Mesendoderm (in vitro differentiated cells): Measurements from ENCODE around the gene CST6.

Experiments
- DNase-seq: peaks from one replicate; pipeline ENCODE4 v3.0.0; 2013
- H2AK5ac ChIP-seq: 2 replicates; pipeline ENCODE4 v1.6.1; 2013; ENCODE audit warnings: low read length, inconsistent platforms
- H2BK120ac ChIP-seq: 2 replicates; pipeline ENCODE4 v1.6.1; 2013; ENCODE audit warnings: low read depth, mild to moderate bottlenecking, low read length, moderate library complexity, mixed read lengths
- H2BK15ac ChIP-seq: replicated peaks from 2 replicates; pipeline ENCODE4 v1.6.1; 2013; ENCODE audit warnings: low read depth, mild to moderate bottlenecking, moderate library complexity
- H2BK5ac ChIP-seq: 2 replicates; pipeline ENCODE4 v1.6.1; 2013; ENCODE audit warnings: low read length, inconsistent platforms
- H3K18ac ChIP-seq: 2 replicates; pipeline ENCODE4 v1.6.1; 2013; ENCODE audit warnings: mild to moderate bottlenecking, low read length, mixed read lengths
- H3K23ac ChIP-seq: one replicate; pipeline ENCODE4 v1.6.1; 2013; ENCODE audit warnings: low read length
- H3K27ac ChIP-seq: 2 replicates; pipeline ENCODE4 v1.5.1; 2013; ENCODE audit warnings: low read depth, mild to moderate bottlenecking, inconsistent platforms, low read length, moderate library complexity
- H3K27me3 ChIP-seq: 2 replicates; pipeline ENCODE4 v1.6.1; 2013; ENCODE audit warnings: low read length, control low read depth, mild to moderate bottlenecking, inconsistent platforms; ENCODE audit not compliant: insufficient read depth, poor library complexity
- H3K36me3 ChIP-seq: 2 replicates; pipeline ENCODE4 v1.6.1; 2013; ENCODE audit warnings: low read length, inconsistent platforms; ENCODE audit not compliant: control insufficient read depth, insufficient read depth
- H3K4ac ChIP-seq: one replicate; pipeline ENCODE4 v1.6.1; 2013; ENCODE audit warnings: low read depth, mild to moderate bottlenecking, low read length, moderate library complexity
- H3K4me1 ChIP-seq: 2 replicates; pipeline ENCODE4 v1.6.1; 2013; ENCODE audit warnings: low read depth, low read length, inconsistent platforms; ENCODE audit not compliant: control insufficient read depth
- H3K4me2 ChIP-seq: 2 replicates; pipeline ENCODE4 v1.6.1; 2013; ENCODE audit warnings: low read length
- H3K4me3 ChIP-seq: 2 replicates; pipeline ENCODE4 v1.5.1; 2013; ENCODE audit warnings: mild to moderate bottlenecking, low read length
- H3K56ac ChIP-seq: one replicate; pipeline ENCODE4 v1.6.1; 2013; ENCODE audit warnings: low read length
- H3K79me1 ChIP-seq: 2 replicates; pipeline ENCODE4 v1.6.1; 2013; ENCODE audit warnings: low read length, inconsistent platforms
- H3K79me2 ChIP-seq: 2 replicates; pipeline ENCODE4 v1.6.1; 2013; ENCODE audit warnings: mild to moderate bottlenecking, low read length; ENCODE audit not compliant: control insufficient read depth, insufficient read depth
- H3K9ac ChIP-seq: 2 replicates; pipeline ENCODE4 v1.6.1; 2013; ENCODE audit warnings: low read length, inconsistent platforms
- H4K5ac ChIP-seq: one replicate; pipeline ENCODE4 v1.6.1; 2013; ENCODE audit warnings: low read length
- H4K8ac ChIP-seq: one replicate; pipeline ENCODE4 v1.6.1; 2013; ENCODE audit warnings: low read depth, mild to moderate bottlenecking, control low read depth, low read length, moderate library complexity
- WGBS: extraction: QIAGEN DNeasy Blood & Tissue Kit; methylation state at CpG from one replicate; pipeline ENCODE4 v1.1.7; 2013; ENCODE audit warnings: low lambda C conversion rate, missing lambda C conversion rate; ENCODE audit not compliant: insufficient coverage; ENCODE audit errors: extremely low coverage; 5-methylcytosine and 5-hydroxymethylcytosine counted together

CST6 gene

DNA sequence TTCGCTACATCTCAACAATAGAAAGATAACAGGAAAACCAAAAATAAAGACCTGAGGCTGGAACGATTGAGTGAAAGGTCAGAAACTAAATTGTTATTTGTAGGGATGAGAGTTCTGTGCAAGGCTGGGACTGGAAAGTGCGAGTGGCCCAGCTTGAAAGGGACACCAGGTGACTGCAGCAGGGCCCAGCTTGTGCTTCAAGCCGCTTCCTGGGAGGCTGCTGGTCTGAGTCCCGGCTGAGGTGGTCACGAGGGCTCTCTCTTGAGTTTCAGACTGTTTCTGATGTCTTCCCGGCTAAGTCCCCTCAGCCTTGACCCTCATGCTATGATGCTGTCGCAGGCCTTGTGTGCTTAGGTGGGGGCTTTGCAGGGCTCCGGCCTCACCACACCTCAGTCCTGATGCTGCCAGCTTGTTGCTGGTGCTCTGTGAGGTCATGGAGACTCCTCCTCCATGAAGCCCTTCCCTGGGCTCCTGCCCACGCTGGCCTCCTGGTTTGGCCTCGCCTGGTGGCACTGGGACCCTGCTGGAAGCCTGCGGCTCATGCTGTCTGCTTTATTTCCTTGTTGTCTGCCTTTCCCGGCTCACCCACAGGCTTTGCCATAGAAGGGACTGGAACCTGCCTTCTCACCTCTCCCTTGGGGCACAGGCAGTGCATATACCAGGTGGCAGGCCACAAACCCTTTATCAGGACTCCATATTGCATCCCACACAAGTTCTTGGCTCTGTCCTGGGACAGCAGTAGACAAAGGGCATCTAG, 5.5 kb upstream of the CST6 start:
- peaks cover 13% of the 10 kb centered on the region for H3K79me2 ChIP-seq
- H3K4me1 ChIP-seq: peaks cover 15% of the 10 kb centered on the region
- no peak overlapping the region for H3K23ac ChIP-seq
- no peak overlapping the region for H3K9ac ChIP-seq
- no peak overlapping the region for H3K4ac ChIP-seq
- H3K18ac ChIP-seq: peak overlapping the region; percentile 3
- no peak for DNase-seq
- H2BK15ac ChIP-seq: no peak overlapping the region
- H3K27ac ChIP-seq: peak overlapping the region; percentile 86
- no peak overlapping the region for H4K5ac ChIP-seq
- H4K8ac ChIP-seq: no peak overlapping the region
- peak overlapping the region; percentile 48 for H2BK5ac ChIP-seq
- peaks cover 3% of the 10 kb centered on the region for H3K36me3 ChIP-seq
- H2BK120ac ChIP-seq: no peak overlapping the region
- H2AK5ac ChIP-seq: peak overlapping the region; percentile 22
- no peak overlapping the region for H3K4me3 ChIP-seq
- H3K79me1 ChIP-seq: peaks cover 14% of the 10 kb centered on the region
- no CpG with 5 or more reads among the region's 13 CpGs for WGBS
- H3K56ac ChIP-seq: peak overlapping the region; percentile 54
- no peak overlapping the region for H3K4me2 ChIP-seq
- H3K27me3 ChIP-seq: no peaks in the 10 kb centered on the region

DNA sequence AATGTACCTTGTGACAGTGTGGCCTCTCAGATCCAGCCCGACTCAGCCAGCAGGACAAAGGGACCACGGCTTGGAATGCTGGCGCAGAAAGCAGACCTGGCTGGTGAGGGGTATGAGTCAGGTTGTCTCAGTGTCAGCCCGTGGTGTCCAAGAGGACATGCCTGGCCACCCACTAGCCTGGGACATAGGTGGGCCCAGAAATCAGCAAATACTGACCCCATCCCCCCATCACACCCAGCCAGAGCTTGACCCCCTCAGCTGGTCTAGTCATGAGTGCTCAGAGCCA, 5.0 kb upstream of the CST6 start:
- H3K9ac ChIP-seq: no peak overlapping the region
- peaks cover 10% of the 10 kb centered on the region for H3K79me1 ChIP-seq
- H3K4me2 ChIP-seq: no peak overlapping the region
- H3K79me2 ChIP-seq: peaks cover 9% of the 10 kb centered on the region
- peaks cover 15% of the 10 kb centered on the region for H3K4me1 ChIP-seq
- H2BK15ac ChIP-seq: no peak overlapping the region
- H3K18ac ChIP-seq: peak overlapping the region; percentile 3
- H3K56ac ChIP-seq: peak overlapping the region; percentile 54
- H2BK120ac ChIP-seq: no peak overlapping the region
- no peak overlapping the region for H4K8ac ChIP-seq
- no peak overlapping the region for H3K4me3 ChIP-seq
- peaks cover 3% of the 10 kb centered on the region for H3K36me3 ChIP-seq
- peak overlapping the region; percentile 86 for H3K27ac ChIP-seq
- no peak for DNase-seq
- WGBS: no CpG with 5 or more reads among the region's 4 CpGs
- H3K4ac ChIP-seq: no peak overlapping the region
- H4K5ac ChIP-seq: no peak overlapping the region
- peak overlapping the region; percentile 48 for H2BK5ac ChIP-seq
- H2AK5ac ChIP-seq: no peak overlapping the region
- no peak overlapping the region for H3K23ac ChIP-seq
- H3K27me3 ChIP-seq: no peaks in the 10 kb centered on the region

GRCh38 chr11:66007201-66007634, 4.6 kb upstream of the CST6 start:
- no peak overlapping the region for H4K8ac ChIP-seq

DNA sequence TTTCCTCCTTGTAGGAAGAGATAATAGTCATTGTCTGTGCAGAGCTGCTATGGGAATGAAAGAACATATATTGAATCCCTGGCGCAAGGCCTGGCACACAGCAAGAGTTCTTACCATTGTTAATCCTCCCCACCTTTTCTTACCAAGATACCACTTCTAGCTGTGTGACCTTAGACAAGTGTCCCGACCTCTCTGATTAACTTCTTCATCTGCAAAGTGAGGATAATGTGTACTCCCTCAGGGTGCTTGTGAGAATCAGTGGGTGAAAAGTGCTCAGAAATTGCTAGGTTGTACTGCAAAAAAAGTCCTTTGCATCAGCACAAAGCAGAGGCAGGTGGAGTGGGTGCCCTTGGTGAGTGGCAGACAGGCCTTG, 3.7 kb upstream of the CST6 start:
- Histone ChIP-seq H3K27me3 (no peaks in the 10 kb centered on the region), H3K4me3 (no peak overlapping the region), H3K4me2 (no peak overlapping the region), H2BK5ac (no peak overlapping the region), H3K18ac (no peak overlapping the region), H2AK5ac (no peak overlapping the region), H3K36me3 (peaks cover 3% of the 10 kb centered on the region), H3K9ac (no peak overlapping the region), H3K4me1 (peaks cover 15% of the 10 kb centered on the region), H2BK15ac (no peak overlapping the region), H3K23ac (no peak overlapping the region), H3K56ac (no peak overlapping the region), H4K8ac (no peak overlapping the region), H3K79me1 (peaks cover 7% of the 10 kb centered on the region), H3K4ac (no peak overlapping the region), H3K27ac (no peak overlapping the region), H4K5ac (no peak overlapping the region), H2BK120ac (no peak overlapping the region), H3K79me2 (peaks cover 6% of the 10 kb centered on the region)
- WGBS: no CpG with 5 or more reads among the region's 2 CpGs
- no peak for DNase-seq

More at GRCh38 chr11:66007201-66007634, 4.6 kb upstream of the CST6 start:
- peaks cover 9% of the 10 kb centered on the region for H3K79me2 ChIP-seq
- DNase-seq: peak; percentile 79
- H3K23ac ChIP-seq: no peak overlapping the region
- peak overlapping the region; percentile 54 for H3K56ac ChIP-seq
- no CpG with 5 or more reads among the region's 5 CpGs for WGBS
- H3K4ac ChIP-seq: peak overlapping the region; percentile 56
- H3K4me3 ChIP-seq: no peak overlapping the region
- peak overlapping the region; percentile 3 for H3K18ac ChIP-seq
- no peak overlapping the region for H3K9ac ChIP-seq
- no peaks in the 10 kb centered on the region for H3K27me3 ChIP-seq
- H3K4me1 ChIP-seq: peaks cover 15% of the 10 kb centered on the region
- peak overlapping the region; percentile 86 for H3K27ac ChIP-seq
- H2BK5ac ChIP-seq: peak overlapping the region; percentile 48
- H4K5ac ChIP-seq: no peak overlapping the region
- peaks cover 3% of the 10 kb centered on the region for H3K36me3 ChIP-seq
- H3K4me2 ChIP-seq: no peak overlapping the region
- H2AK5ac ChIP-seq: no peak overlapping the region
- H3K79me1 ChIP-seq: peaks cover 10% of the 10 kb centered on the region
- no peak overlapping the region for H2BK120ac ChIP-seq
- no peak overlapping the region for H2BK15ac ChIP-seq

DNA sequence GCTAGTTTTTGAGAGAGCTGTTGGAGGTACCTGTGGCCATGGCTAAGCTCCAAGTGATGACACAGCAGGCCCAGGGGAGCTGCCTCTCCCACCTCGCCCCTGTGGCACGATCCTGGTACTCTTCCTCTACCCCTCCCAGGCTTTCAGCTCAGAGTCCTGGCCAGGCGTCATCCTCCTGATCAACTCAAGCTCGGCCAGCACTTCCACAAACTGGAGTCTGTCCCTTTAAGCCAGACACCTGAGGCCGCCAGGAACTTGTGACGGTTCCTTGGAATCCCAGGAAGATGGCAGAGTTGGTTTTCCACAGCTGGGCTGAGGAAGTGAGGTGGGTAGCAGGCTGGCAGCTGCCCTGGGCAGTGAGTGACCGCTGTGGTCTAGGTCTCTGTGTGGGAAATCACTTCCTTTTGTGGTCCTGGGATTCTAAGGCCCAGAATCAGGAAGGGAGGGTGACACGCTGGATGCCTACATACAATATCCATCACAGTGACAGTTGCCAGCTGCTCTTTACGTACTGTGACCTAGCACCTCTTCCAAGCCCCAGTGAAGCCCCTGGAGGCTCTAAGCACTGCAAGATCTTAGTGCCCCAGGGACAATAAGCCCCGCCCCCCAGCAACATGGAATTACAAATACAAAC, 3.2 kb upstream of the CST6 start:
- H2AK5ac ChIP-seq: peak overlapping the region; percentile 84
- WGBS: no CpG with 5 or more reads among the region's 10 CpGs

More for the DNA sequence above, 3.2 kb upstream of the CST6 start:
- peaks cover 15% of the 10 kb centered on the region for H3K4me1 ChIP-seq
- no peaks in the 10 kb centered on the region for H3K27me3 ChIP-seq
- H2BK15ac ChIP-seq: no peak overlapping the region
- no peak overlapping the region for H3K27ac ChIP-seq
- no peak overlapping the region for H3K4me3 ChIP-seq
- peak; percentile 57 for DNase-seq
- no peak overlapping the region for H4K5ac ChIP-seq
- H2BK5ac ChIP-seq: peak overlapping the region; percentile 35
- H4K8ac ChIP-seq: no peak overlapping the region
- no peak overlapping the region for H3K4ac ChIP-seq
- no peak overlapping the region for H3K23ac ChIP-seq
- H3K18ac ChIP-seq: no peak overlapping the region
- peaks cover 2% of the 10 kb centered on the region for H3K79me2 ChIP-seq
- no peak overlapping the region for H3K4me2 ChIP-seq
- H3K9ac ChIP-seq: no peak overlapping the region
- no peak overlapping the region for H2BK120ac ChIP-seq
- peaks cover 4% of the 10 kb centered on the region for H3K79me1 ChIP-seq
- peak overlapping the region; percentile 71 for H3K56ac ChIP-seq
- peaks cover 3% of the 10 kb centered on the region for H3K36me3 ChIP-seq
